GOT3 (cell line): ENCODE results near the gene THSD7A.

ENCODE experiments used
- DNase-seq: peaks from one replicate; lab custom pipeline; 2025; ENCODE audit warnings: mixed read lengths; lab: John Stamatoyannopoulos, UW

The THSD7A gene

DNA sequence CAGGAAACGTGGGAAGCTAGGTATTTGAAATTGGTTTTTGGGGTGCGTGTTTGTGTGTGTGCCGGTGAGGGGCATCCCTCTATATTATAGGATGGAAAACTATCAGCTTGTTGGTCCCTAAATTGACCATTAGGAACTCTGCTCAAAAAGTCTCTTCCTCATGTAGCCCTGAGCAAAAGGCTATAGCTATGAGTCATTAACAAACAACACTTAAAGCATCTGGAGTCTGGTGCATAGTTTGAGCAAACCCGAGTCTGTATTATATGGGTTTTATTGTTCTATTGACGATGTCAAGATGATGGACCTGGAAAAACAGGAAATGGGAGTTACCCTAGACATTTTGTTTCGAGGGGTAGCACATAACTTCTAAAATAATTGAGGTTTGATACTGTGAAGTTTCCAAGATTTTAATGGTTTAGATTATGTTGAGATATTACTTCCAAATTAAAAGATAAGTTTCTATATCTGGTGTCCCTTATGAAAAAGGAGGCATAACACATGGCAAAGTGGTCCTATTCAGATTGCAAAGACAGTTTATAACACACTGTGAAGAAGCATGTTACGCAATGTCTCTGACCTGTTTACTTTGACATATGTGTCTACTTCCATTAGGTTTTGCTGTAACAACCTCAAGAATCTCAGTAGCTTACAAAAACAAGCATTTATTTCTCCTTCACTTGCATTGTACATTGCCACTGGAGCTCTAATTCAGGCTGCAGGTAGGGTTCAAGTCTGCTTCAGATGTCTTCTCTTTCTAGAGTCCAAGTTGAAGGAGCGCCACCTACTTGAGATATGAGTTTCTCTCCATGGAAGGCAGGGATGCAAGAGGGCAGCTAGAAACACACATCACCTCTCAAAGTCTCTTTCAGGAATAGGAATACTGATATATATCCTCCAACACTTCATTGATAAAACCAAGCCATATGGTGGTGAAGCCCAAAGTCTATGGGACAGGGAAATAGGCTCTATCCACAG, 500.6 kb downstream of the THSD7A start:
- DNase-seq, result no peak

DNA sequence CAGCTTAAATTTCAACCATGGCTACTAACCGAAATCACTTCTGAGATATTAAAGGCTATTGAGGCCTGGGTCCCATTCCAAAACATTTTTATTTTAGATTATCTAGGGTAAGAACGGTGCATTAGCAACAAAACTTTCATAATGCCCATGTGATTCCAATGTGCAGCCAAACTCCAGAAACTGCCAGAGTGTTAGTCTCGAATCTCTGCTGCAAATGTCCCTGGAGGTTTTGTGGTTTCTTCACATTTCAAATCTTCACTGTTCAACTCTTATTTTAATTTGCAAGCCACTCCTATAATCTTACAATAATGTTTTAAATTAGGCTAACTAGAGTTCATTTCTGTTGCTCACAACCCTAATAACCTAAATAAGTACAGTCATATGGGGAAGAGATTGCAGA, 501.3 kb downstream of the THSD7A start:
- no peak for DNase-seq

DNA sequence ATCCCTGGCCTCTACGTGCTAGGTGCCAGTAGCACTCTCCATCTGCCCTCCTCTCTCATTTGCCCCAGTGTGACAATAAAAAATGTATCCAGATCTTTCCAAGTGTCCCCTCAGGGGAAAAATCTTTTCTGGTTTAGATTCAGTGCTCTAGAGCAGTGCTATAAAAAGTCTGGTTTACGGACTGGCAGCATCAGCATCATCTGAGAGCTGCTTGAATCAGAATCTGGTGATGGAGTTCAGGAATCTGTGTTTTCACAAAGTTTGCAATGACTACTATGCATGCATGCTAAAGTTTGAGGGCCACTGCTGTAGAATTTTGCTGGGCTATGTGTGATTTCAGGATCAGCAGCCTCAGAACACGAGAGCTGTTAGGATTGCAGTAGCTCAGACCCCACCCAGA, 501.8 kb downstream of the THSD7A start:
- DNase-seq, result no peak

DNA sequence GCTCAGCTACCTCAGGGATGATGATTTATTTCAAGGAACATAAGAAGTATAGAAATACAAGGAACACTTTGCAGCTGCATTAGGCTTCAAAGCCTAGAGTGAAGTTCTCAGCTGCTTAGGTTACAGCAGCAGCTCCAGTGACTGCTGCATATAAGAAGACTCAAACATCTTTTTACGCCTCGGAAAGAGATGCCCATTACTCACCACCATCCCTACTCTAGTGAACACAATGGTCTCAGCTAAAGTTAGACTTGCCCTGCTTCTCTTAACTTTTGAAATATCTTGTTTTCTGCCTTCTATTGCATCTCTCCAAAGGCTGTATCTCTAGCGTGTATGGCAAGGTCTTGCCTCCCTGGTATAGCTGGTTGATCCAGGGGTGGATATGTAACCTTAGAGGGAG, 502.4 kb downstream of the THSD7A start:
- no peak for DNase-seq

DNA sequence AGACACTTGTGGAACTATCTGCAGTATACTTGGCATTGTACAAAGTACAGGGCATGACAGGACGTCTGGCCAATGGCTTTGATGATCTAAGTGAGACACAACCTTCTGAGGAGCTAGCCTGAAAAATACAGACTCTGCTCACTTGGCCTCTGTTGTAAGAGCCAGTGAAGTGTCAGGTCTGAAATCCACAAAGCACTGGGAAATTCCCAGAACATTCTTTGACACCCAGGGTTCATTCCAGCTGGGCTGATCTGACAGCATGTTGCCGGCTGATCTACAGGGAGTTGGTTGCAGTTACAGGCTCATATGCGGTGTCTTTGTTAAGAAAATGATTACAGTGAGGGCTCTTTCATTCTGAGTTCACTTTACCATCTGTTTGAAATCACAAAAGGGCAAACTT, 503.7 kb downstream of the THSD7A start:
- no peak for DNase-seq

DNA sequence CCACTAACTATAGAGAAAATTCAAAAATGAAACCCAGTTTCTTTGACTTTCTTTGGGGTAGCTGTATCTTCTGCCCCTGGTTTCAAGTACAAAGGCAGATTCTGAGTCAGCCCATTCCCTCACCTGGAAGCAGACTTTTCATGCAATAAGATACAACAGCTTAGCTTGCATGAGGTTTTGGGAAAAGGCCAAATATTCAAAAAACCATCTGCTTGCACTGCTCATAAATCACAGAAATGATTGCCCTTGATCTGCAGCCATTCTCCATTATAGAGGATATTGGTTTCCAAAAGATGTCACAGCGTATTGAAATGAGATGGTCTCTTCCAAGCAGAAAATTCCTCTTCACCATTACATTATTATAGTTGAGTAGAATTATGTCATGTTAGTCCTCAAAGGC, 504.4 kb downstream of the THSD7A start:
- DNase-seq, result no peak
